ENCODE data around the gene ZNF664. TPM values are rescaled to one million over a fixed set of nuclear protein-coding genes. Genes with fewer than 3 reads are reported as not detected.

Gene ZNF664
- total and polyA plus RNA-seq, 9 of the 15 experiments (the other 6 are each of a cell fraction or from before 2014, with no cell fraction given), result 3.3 to 101 (median 63.6) TPM

GRCh38 chr12:123991372-123991951 lies 18.4 kb downstream of the ZNF664 start (continued):
- TF ChIP-seq NFRKB (IDR thresholded peaks at IDR 0.05; ENCODE audit: low read depth) (no peak), ZNF217 (CRISPR knock-in tag; IDR thresholded peaks at IDR 0.05) (no peak), MTA2 (IDR thresholded peaks at IDR 0.05; ENCODE audit: low read depth) (no peak), SMAD2 (IDR thresholded peaks at IDR 0.05; ENCODE audit: low read depth, low read length) (no peak), PHF21A (IDR thresholded peaks at IDR 0.05; ENCODE audit: borderline replicate concordance, low read depth) (no peak), ZNF589 (CRISPR knock-in tag; IDR thresholded peaks at IDR 0.05; ENCODE audit: low read depth) (no peak), IFI16 (CRISPR knock-in tag; IDR thresholded peaks at IDR 0.05) (no peak), TCF7 (IDR thresholded peaks at IDR 0.05; ENCODE audit: borderline replicate concordance) (no peak), MCM3 (IDR thresholded peaks at IDR 0.05) (no peak), SMARCB1 (IDR thresholded peaks at IDR 0.05; ENCODE audit: insufficient read length, low read depth) (no peak), CEBPZ (IDR thresholded peaks at IDR 0.05; ENCODE audit: borderline replicate concordance, low read depth, low read length) (no peak), KDM5B (IDR thresholded peaks at IDR 0.05; ENCODE audit: insufficient replicate concordance, low read depth, low read length) (no peak)
